SU-DHL-6 (cell line): ENCODE results near the gene TECTA.

Experiments used
- H2AFZ ChIP-seq: fragments of 200-600 bp; sonication (generic); 2 replicates; pipeline ENCODE4 v1.6.1; 2014; ENCODE audit warnings: low read depth, mild to moderate bottlenecking, moderate library complexity, mixed read lengths, antibody characterized with exemption, low read length; ENCODE audit not compliant: severe bottlenecking
- H3F3A ChIP-seq: fragments of 200-600 bp; shearing (Covaris generic); 2 replicates; pipeline ENCODE4 v1.6.0; 2016; ENCODE audit warnings: antibody characterized with exemption, mild to moderate bottlenecking; ENCODE audit not compliant: insufficient read depth
- H3K27ac ChIP-seq: fragments of 200-600 bp; sonication (generic); 2 replicates; pipeline ENCODE4 v1.5.1; 2016; ENCODE audit warnings: low read depth, mild to moderate bottlenecking, low read length, moderate library complexity, mixed read lengths
- H3K27me3 ChIP-seq: fragments of 200-600 bp; sonication (generic), shearing (Covaris generic); 2 replicates; pipeline ENCODE4 v1.6.0; 2014; ENCODE audit warnings: mild to moderate bottlenecking, low read length
- H3K36me3 ChIP-seq: fragments of 200-600 bp; sonication (generic); 2 replicates; pipeline ENCODE4 v1.6.1; 2014; ENCODE audit warnings: mild to moderate bottlenecking, low read length, mixed read lengths
- H3K4me2 ChIP-seq: fragments of 300-600, 200-600 bp; shearing (Covaris generic), sonication (generic); 2 replicates; pipeline ENCODE4 v1.6.0; 2014; ENCODE audit warnings: low read length, low read depth, mild to moderate bottlenecking; ENCODE audit not compliant: poor library complexity, severe bottlenecking
- H3K4me3 ChIP-seq: fragments of 200-600 bp; sonication (generic); 2 replicates; pipeline ENCODE4 v1.5.1; 2014; ENCODE audit warnings: antibody characterized with exemption, low read length, mild to moderate bottlenecking, mixed read lengths; ENCODE audit not compliant: insufficient read depth, poor library complexity, severe bottlenecking
- H3K79me2 ChIP-seq: fragments of 200-600 bp; sonication (generic); 2 replicates; pipeline ENCODE4 v1.6.1; 2014; ENCODE audit warnings: mild to moderate bottlenecking, low read length, moderate library complexity; ENCODE audit not compliant: insufficient read depth
- H3K9ac ChIP-seq: fragments of 200-600 bp; sonication (generic); 2 replicates; pipeline ENCODE4 v1.7.0; 2014; ENCODE audit warnings: mild to moderate bottlenecking, low read length
- H3K9me2 ChIP-seq: fragments of 200-600 bp; sonication (generic); replicated peaks from 2 replicates; pipeline ENCODE4 v1.6.1; 2014; ENCODE audit warnings: low read length; ENCODE audit not compliant: insufficient read depth
- H3K9me3 ChIP-seq: fragments of 200-600 bp; sonication (generic); 2 replicates; pipeline ENCODE4 v1.6.1; 2014; ENCODE audit warnings: low read length, mixed read lengths; ENCODE audit not compliant: insufficient read depth
- H4K20me1 ChIP-seq: fragments of 200-600 bp; sonication (generic); 2 replicates; pipeline ENCODE4 v1.6.1; 2014; ENCODE audit warnings: low read depth, mild to moderate bottlenecking, antibody characterized with exemption, low read length, moderate library complexity, mixed read lengths
- EZH2phosphoT487 ChIP-seq: fragments of 200-600 bp; sonication (generic), shearing (Covaris generic); conservative IDR thresholded peaks from 2 replicates; pipeline ENCODE4 v1.6.1; 2018; ENCODE audit warnings: mild to moderate bottlenecking, antibody characterized with exemption, low read length, moderate library complexity, mixed read lengths
- TF ChIP-seq, protein P1 (sequence below): fragments of 200-600 bp; sonication (generic); IDR thresholded peaks from one replicate; pipeline ENCODE4 v1.5.1; 2017; ENCODE audit warnings: antibody characterized with exemption, mild to moderate bottlenecking, low read length, moderate library complexity; ENCODE audit not compliant: insufficient read depth, poor library complexity, severe bottlenecking

The TECTA gene

DNA sequence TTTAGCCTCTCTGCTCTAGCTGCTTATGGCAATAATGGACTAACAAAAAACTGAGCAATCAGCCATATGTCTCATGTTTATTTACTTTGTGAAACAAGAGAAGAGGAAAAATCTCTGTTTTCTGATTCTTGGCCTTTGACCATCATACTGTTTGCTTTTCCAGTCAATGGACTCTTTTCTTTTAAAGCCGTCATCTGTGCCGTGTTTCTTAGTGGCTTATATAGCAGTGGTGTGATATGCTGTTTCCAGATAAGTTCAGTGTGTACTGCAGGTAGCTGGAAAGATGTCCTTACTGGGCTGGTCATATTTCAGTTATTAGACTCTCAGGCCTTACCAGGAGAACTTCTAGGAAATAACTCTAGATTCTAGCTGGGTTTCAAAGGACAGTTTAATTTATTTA is 33.6 kb upstream of the TECTA start:
- no peaks in the 10 kb centered on the region for H4K20me1 ChIP-seq
- no peaks in the 10 kb centered on the region for H3K27me3 ChIP-seq
- H3F3A ChIP-seq = no peaks in the 10 kb centered on the region
- H3K9me3 ChIP-seq = no peaks in the 10 kb centered on the region
- no peaks in the 10 kb centered on the region for H3K9me2 ChIP-seq
- no peak for TF ChIP-seq EZH2phosphoT487
- TF ChIP-seq, protein P1, sequence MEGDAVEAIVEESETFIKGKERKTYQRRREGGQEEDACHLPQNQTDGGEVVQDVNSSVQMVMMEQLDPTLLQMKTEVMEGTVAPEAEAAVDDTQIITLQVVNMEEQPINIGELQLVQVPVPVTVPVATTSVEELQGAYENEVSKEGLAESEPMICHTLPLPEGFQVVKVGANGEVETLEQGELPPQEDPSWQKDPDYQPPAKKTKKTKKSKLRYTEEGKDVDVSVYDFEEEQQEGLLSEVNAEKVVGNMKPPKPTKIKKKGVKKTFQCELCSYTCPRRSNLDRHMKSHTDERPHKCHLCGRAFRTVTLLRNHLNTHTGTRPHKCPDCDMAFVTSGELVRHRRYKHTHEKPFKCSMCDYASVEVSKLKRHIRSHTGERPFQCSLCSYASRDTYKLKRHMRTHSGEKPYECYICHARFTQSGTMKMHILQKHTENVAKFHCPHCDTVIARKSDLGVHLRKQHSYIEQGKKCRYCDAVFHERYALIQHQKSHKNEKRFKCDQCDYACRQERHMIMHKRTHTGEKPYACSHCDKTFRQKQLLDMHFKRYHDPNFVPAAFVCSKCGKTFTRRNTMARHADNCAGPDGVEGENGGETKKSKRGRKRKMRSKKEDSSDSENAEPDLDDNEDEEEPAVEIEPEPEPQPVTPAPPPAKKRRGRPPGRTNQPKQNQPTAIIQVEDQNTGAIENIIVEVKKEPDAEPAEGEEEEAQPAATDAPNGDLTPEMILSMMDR = no peak
- no peak overlapping the region for H3K4me2 ChIP-seq
- no peaks in the 10 kb centered on the region for H3K36me3 ChIP-seq
- H3K79me2 ChIP-seq = no peaks in the 10 kb centered on the region
- H3K4me3 ChIP-seq = no peak overlapping the region
- no peak overlapping the region for H3K27ac ChIP-seq
- H2AFZ ChIP-seq = no peak overlapping the region
- no peak overlapping the region for H3K9ac ChIP-seq

DNA sequence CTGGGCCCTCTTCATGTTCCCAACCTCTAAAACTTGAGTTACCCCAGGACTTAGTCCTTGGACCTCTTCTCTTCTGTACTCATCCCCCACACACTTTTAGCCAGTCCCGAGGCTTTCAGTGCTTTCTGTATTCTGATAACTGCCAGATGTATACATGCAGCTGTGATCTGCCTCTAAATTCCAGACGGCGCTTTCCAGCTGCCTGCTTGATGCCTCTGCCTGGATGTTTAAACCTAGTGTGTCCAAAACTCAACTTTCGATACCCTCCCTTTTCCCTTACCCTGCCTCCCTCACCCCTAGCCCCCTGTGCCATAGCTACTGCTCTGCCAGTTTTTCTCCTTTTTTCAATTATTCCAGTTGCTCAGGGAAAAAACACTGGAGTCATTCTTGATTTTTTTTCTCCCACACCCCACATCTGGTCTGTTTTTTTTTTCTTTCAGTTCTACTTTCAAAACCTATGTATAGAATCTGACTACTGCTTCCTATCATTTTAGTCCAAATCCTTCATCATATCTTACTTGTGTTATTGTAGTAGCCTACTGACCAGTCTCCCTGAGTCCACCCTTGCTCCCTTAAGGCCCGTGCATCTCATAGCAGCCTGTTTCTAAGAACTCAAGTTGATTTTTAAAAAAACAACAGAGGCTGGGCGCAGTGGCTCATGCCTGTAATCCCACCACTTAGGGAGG is 32.9 kb upstream of the TECTA start:
- no peak overlapping the region for H3K4me3 ChIP-seq
- TF ChIP-seq EZH2phosphoT487 = no peak
- TF ChIP-seq, protein P1 = no peak
- no peaks in the 10 kb centered on the region for H3K9me3 ChIP-seq
- H4K20me1 ChIP-seq = no peaks in the 10 kb centered on the region
- H2AFZ ChIP-seq = no peak overlapping the region
- H3K4me2 ChIP-seq = no peak overlapping the region
- no peaks in the 10 kb centered on the region for H3K9me2 ChIP-seq
- no peaks in the 10 kb centered on the region for H3K27me3 ChIP-seq
- H3K79me2 ChIP-seq = no peaks in the 10 kb centered on the region
- H3K27ac ChIP-seq = no peak overlapping the region
- no peak overlapping the region for H3K9ac ChIP-seq
- no peaks in the 10 kb centered on the region for H3K36me3 ChIP-seq
- H3F3A ChIP-seq = no peaks in the 10 kb centered on the region

DNA sequence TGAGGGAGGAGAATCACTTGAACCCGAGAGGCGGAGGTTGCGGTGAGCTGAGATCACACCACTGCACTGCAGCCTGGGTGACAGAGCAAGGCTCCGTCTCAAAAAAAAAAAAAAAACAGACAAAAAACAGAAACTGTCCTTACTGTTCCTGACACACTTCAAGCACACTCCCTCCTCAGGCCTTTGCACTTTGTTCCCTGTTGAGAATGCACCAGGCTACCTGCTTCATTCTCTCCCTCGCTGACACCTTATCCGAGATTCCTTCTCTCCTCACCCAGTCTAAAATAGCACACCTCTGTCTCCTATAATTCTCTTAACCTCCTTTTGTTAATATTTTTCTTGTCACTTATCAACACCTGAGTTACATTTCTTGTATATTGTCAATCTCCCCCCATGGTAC is 32.3 kb upstream of the TECTA start:
- Histone ChIP-seq H3F3A (no peaks in the 10 kb centered on the region), H3K27ac (no peak overlapping the region), H3K4me2 (no peak overlapping the region), H3K9me3 (no peaks in the 10 kb centered on the region), H3K27me3 (no peaks in the 10 kb centered on the region), H4K20me1 (no peaks in the 10 kb centered on the region), H3K4me3 (no peak overlapping the region), H3K36me3 (no peaks in the 10 kb centered on the region), H3K9ac (no peak overlapping the region), H3K9me2 (no peaks in the 10 kb centered on the region), H3K79me2 (no peaks in the 10 kb centered on the region), H2AFZ (no peak overlapping the region)
- TF ChIP-seq, protein P1 = no peak
- no peak for TF ChIP-seq EZH2phosphoT487
